GM19438 (cell line): ENCODE measurements around the gene VCX3B.
"Not testable (repeated sequence)": the region's sequence is repeated elsewhere in the genome, so short reads cannot be mapped to it uniquely, and the experiment has no call there.

Experiments
- ATAC-seq: cut with Tn5 transposase; IDR thresholded peaks from one replicate; pipeline ENCODE4 v1.9.1; 2021; ENCODE audit warnings: low read depth; ENCODE audit not compliant: unreplicated experiment

Gene VCX3B

DNA sequence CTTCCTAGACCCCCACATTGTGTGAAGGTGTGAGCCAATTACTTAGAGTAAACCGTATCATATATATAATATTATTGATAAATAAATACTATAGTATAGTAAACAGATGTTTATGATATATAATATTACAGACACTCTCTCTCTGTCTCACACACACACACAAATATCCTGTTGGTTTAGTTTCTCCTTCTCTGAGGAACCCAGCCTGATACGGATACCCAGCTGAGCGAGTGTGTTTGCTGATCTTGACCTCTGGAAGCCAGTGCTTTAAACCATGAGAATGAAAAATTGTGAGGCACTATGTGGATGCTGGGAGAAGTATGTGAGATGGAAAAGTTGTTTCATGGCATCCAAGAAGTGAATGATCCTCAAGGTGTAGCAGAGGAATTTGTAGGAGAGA lies at the start of gene VCX3B:
VCX3B (plus strand) TSS at position 301 of the 400 bp plus-strand sequence. CDS start 621 bp downstream, outside the sequence.
- not testable (repeated sequence) for ATAC-seq

- ATAC-seq: no peak
Observed at GRCh38 chrX:8418301-8418700, 46.3 kb upstream of the VCX3B start.

DNA sequence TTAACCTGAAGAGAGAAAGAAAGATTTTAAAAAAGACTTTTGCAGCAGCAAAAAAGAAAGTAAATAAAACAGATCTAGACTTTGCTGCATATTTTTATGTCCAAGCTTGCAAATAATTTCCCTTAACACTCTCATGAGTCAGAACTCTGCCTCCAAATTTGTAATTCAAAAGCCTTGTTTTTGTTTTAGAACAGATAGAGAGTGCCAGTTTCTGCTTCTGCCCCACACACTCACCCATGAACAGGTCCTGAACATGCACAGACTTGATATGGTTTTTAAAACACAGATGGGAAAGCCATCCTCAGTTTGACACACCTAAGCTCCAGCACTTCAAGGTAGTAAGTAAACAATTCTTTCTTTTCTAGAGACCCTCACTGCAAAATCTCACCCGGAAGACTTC lies 39.7 kb upstream of the VCX3B start:
- ATAC-seq: no peak

DNA sequence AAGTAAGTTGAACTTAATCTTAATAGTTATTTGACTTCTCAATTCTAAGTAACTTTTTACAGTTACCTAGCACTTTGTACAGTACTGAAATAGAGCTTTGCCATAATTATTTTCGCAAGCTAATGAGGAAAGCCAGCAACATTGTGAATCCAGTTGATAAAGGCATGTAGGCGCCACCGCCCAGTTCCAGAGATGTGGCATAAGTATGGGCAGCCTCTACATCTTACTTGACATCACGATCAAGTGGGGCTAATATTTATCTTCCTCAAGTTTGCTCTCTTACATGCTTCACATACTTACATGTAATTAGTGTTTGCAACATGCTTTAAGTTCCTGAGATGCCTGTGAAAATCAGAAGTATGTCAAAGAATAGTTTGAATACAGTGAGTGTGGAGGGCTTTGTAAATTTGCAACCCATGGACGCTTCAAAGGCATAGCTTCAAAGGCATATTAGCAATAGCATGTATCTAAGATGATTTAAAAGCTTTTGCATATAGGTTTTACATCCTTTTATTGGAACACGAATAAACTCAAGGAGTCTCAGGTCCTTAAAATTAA lies 34.9 kb upstream of the VCX3B start:
- ATAC-seq: no peak

GRCh38 chrX:8430444-8430843 lies 34.2 kb upstream of the VCX3B start:
- ATAC-seq: no peak

DNA sequence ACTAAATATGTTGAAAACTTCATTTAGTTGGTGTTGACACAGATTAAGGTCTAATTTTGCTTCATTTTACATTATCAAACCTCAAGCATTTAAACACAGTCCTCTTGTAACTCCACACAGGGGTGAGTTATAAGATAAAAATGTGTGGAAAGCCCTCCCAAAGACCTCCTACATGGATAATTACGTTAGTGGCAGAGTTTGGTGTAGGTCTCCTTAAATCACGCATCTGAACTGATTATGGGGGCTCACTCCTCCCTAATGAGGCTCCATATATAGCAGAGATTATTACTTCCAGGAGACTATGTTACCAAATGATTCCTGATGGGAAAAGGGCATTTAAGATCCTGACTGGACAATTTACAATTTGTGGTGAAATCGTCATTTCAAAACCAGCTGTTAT lies 32.2 kb upstream of the VCX3B start:
- ATAC-seq: no peak

DNA sequence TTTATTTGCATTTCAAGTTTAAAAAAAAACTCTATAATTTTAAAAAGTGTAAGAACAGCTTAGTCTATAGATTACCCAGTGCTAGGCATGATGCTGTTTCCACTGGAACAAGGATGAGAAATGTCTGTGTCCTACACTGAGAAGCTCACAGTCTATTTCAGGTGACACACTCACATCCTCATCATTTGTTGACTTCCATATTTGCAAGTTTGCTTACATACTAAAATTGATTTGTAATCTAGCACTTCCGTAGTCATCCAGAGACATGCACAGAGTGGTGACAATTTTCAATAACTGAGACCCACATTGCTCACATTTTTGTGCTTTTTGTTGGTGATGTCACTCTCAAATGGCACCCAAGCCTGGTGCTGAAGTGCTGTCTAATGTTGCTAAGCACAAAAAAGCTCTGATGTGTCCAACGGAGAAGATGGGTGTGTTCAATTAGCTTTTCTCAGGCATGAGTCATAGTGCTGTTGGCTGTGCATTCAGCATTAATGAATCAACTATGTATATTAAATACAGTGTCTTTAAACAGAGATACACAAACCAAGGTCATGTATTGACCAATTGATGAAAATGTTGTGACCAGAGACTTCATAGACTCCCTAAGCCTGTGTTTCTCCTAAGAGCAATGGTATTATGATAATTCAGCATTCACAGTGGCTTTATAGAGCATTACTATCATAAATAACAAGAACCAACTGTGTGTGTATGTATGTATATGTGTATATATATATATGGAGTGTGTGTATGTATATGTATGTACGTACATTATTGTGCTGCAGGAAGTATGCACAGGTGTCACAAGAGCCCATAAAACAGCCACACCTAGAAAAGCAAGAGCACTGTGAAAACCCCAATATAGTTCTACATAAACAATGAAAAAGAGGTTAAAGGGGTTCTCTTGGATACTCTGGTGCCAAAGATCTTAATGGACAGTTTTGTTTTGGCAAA lies 31.2 kb upstream of the VCX3B start:
- no peak for ATAC-seq

DNA sequence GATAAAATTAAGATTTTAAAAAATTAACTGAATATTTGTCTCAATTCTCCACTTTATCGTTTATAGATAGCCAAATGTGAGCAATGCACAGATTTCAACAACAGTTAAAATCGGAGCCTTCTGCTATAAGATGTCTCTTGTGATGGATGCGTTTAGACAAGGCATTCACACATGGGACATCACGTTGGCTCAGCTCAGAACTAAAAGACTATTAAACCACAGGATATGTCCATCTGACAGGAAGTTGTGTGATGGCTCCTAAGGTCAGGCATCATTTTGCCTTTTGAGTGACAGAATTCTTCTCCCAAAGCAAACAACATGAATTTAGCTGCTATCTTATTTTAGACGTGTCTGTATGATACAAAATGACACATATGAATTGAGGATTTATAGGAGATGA lies 17.3 kb upstream of the VCX3B start:
- ATAC-seq: no peak

GRCh38 chrX:8452343-8452742 lies 12.3 kb upstream of the VCX3B start:
- ATAC-seq: not testable (repeated sequence)

- ATAC-seq: no peak
Observed at GRCh38 chrX:8453611-8454010, 11.0 kb upstream of the VCX3B start.

DNA sequence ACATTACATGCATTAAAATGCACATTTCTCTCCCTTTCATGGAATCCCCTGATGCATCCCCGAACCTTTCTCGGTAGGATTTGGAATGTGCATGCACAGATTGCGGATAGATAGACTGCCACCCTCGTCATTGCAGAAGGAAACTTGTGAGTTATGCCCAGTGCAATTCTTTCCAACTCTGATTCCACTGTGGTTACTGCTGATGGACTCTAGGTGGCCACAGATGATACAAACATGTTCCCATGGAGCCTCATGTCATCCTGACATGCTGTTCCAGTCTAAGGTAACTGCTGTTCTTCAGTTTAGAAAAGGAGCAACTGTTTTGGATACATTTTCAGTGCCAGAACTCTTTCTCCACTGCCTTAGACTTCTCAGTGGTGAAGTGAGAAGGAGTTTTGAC lies 9.1 kb upstream of the VCX3B start:
- no peak for ATAC-seq

DNA sequence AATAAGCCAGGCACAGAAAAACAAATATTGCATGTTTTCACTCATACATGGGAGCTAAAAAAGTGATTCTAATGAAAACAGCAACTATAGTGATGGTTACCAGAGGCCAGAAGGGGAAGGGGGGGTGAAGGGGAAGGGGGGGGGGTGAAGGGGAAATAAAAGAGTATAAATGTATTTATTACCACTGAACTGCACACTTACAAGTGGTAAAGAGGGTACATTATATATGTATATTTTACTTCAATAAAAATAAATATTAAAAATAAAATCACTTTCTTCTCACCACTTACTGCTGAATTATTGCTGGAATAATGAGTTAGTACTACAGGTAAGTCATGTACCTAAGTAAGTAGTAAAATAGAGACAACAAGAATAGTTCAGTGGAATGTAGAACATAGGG lies 2.1 kb upstream of the VCX3B start:
- no peak for ATAC-seq

GRCh38 chrX:8484360-8484949 lies 19.8 kb downstream of the VCX3B start:
- no peak for ATAC-seq

- ATAC-seq: not testable (repeated sequence)
Observed at GRCh38 chrX:8495036-8495435, 30.4 kb downstream of the VCX3B start.

DNA sequence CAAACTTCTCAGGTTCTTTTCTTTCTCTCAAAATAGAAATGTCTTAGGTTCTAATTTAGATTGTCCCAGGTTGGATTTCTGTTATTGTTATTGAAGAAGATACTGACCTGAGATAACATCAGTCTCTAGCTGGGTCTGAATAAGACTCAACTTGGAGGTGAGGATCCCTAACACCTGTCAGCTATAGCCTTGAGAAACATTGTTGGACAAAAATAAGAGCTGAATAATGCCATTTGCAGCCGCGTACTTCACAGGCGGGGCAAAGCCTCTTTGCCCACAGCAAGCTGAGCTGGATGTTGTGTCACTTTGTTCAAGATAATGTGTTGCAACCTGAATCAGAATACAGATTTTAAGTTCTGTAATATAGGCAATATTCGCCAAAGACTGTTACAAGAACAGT lies 35.6 kb downstream of the VCX3B start:
- ATAC-seq: no peak

DNA sequence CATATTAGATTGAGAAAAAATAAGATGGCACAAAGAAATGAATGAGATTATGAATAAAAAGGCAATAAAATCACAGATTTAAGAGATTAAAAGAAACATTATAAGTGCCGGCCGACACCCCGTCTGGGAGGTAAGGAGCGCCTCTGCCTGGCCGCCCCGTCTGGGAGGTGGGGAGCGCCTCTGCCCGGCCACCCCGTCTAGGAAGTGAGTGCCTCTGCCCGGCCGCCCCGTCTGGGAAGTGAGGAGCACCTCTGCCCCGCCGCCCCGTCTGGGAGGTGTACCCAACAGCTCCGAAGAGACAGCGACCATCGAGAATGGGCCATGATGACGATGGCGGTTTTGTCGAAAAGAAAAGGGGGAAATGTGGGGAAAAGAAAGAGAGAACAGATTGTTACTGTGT lies 37.5 kb downstream of the VCX3B start:
- not testable (repeated sequence) for ATAC-seq

GRCh38 chrX:8504451-8504850 lies 39.8 kb downstream of the VCX3B start:
- no peak for ATAC-seq
